SHP77 (cell line): ENCODE data around the gene PCDHA7.
"Not testable (repeated sequence)": the region's sequence is repeated elsewhere in the genome, so short reads cannot be mapped to it uniquely, and the experiment has no call there.

Experiments
- DNase-seq, 2 experiments: peaks; one replicate each; lab custom pipeline; 2025; lab: John Stamatoyannopoulos, UW

The PCDHA7 gene

DNA sequence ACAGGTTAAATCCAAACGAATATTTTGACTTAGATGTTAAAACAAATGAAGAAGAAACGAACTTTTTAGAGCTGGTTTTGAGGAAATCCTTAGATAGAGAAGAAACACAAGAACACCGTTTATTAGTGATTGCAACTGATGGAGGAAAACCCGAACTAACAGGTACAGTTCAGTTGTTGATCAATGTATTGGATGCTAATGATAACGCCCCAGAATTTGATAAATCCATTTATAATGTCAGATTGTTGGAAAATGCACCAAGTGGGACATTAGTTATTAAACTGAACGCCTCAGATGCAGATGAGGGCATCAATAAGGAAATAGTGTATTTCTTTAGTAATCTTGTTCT, 11.8 kb upstream of the PCDHA7 start:
- DNase-seq: no peak

- not testable (repeated sequence) for DNase-seq
These were observed 11.1 kb upstream of the PCDHA7 start for GRCh38 chr5:140822969-140823368.

DNA sequence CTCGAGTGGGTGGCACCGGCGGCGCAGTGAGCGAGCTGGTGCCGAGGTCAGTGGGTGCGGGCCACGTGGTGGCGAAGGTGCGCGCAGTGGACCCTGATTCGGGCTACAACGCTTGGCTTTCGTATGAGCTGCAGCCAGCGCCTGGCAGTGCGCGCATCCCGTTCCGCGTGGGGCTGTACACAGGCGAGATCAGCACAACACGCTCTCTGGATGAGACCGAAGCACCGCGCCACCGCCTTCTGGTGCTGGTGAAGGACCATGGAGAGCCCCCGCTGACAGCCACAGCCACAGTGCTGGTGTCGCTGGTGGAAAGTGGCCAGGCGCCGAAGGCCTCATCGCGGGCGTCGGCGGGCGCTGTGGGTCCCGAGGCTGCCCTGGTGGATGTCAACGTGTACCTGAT, 10.6 kb upstream of the PCDHA7 start:
- DNase-seq: no peak

DNA sequence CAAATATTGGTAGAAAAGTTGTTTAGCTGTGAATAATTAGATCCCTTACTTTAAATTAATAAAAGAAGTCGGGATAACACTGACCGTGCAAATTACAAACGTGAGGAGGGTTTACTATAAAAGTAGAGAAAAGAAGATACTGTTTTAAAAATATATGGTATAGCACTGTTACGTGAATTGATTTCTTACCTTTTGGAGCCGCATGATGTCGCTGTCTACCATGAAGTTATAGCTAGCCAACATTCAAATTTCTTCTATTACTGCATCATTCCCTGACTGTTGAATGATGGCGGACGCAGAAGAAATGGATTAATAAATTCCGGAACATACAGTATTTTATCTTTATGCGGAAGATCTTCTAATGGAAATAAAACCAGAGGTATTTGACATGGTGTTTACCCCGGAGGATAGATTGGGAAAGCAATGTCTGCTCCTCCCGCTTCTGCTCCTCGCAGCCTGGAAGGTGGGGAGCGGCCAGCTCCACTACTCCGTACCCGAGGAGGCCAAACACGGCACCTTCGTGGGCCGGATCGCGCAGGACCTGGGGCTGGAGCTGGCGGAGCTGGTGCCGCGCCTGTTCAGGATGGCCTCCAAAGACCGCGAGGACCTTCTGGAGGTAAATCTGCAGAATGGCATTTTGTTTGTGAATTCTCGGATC, 6.2 kb upstream of the PCDHA7 start, which contains the start of gene PCDHA6:
PCDHA6 (plus strand) TSS at position 257 of the 658 bp plus-strand sequence; CDS start at position 389, 132 bp downstream.
- no peak for DNase-seq

DNA sequence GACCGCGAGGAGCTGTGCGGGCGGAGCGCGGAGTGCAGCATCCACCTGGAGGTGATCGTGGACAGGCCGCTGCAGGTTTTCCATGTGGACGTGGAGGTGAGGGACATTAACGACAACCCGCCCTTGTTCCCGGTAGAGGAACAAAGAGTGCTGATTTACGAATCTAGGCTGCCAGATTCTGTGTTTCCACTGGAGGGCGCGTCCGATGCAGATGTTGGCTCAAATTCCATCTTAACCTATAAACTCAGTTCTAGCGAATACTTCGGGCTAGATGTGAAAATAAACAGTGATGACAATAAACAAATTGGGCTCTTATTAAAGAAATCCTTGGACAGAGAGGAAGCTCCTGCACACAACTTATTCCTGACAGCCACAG, 5.7 kb upstream of the PCDHA7 start:
- DNase-seq: no peak

DNA sequence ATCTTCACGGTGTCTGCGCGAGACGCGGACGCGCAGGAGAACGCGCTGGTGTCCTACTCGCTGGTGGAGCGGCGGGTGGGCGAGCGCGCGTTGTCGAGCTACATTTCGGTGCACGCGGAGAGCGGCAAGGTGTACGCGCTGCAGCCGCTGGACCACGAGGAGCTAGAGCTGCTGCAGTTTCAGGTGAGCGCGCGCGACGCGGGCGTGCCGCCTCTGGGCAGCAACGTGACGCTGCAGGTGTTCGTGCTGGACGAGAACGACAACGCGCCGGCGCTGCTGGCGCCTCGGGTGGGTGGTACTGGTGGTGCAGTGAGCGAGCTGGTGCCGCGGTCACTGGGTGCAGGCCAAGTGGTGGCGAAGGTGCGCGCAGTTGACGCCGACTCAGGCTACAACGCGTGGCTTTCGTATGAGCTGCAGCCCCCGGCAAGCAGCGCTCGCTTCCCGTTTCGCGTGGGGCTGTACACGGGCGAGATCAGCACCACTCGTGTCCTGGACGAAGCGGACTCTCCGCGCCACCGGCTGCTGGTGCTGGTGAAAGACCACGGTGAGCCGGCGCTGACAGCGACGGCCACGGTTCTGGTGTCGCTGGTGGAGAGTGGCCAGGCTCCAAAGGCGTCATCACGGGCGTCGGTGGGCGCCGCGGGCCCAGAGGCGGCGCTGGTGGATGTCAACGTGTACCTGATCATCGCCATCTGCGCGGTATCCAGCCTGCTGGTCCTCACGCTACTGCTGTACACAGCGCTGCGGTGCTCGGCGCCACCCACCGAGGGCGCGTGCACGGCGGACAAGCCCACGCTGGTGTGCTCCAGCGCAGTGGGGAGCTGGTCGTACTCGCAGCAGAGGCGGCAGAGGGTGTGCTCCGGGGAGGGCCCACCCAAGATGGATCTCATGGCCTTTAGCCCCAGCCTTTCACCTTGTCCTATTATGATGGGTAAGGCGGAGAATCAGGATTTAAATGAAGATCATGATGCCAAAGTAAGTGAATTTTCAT, 4.3 kb upstream of the PCDHA7 start:
- DNase-seq: not testable (repeated sequence)

DNA sequence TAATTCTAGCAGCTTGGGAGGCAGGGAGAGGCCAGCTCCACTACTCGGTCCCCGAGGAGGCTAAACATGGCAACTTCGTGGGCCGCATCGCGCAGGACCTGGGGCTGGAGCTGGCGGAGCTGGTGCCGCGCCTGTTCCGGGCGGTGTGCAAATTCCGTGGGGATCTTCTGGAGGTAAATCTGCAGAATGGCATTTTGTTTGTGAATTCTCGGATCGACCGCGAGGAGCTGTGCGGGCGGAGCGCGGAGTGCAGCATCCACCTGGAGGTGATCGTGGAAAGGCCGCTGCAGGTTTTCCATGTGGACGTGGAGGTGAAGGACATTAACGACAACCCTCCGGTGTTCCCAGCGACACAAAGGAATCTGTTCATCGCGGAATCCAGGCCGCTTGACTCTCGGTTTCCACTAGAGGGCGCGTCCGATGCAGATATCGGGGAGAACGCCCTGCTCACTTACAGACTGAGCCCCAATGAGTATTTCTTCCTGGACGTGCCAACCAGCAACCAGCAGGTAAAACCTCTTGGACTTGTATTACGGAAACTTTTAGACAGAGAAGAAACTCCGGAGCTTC, 455 bp downstream of the PCDHA7 start:
- DNase-seq: not testable (repeated sequence)

- no peak for DNase-seq
These were observed 1.8 kb downstream of the PCDHA7 start for GRCh38 chr5:140835622-140836510.

GRCh38 chr5:140840978-140841962, 7.2 kb downstream of the PCDHA7 start, which contains the start of gene PCDHA8:
Gene PCDHA8 (plus strand): TSS chr5:140841187. CDS start chr5:140841322, 135 bp downstream.
- peak; percentile 86 to 87 for DNase-seq

GRCh38 chr5:140842798-140843733, 9.0 kb downstream of the PCDHA7 start:
- DNase-seq: no peak

DNA sequence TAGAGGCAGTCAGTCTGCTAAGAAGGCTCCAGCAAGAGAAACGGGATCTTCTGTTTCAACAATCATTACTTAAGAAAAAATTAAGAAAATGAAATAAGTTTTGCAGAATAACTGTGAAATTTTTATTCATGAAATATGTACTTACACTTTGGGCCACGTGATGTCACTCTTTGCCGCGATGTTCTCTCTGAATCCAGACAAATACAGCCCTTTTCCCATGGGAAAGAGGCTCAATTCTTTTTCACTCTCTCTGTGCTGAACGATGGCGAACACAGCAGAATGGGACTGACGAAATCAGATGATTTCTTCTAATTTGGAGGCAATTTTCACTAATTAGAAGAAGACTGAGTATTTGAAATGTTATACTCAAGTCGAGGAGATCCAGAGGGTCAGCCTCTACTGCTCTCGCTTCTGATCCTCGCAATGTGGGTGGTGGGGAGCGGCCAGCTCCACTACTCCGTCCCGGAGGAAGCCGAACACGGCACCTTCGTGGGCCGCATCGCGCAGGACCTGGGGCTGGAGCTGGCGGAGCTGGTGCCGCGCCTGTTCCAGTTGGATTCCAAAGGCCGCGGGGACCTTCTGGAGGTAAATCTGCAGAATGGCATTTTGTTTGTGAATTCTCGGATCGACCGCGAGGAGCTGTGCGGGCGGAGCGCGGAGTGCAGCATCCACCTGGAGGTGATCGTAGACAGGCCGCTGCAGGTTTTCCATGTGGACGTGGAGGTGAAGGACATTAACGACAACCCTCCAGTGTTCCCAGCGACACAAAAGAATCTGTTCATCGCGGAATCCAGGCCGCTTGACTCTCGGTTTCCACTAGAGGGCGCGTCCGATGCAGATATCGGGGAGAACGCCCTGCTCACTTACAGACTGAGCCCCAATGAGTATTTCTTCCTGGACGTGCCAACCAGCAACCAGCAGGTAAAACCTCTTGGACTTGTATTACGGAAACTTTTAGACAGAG, 14.4 kb downstream of the PCDHA7 start, which contains the start of gene PCDHA9:
PCDHA9 (plus strand) TSS at position 244 of the 964 bp plus-strand sequence; CDS start at position 358, 114 bp downstream.
- not testable (repeated sequence) for DNase-seq

GRCh38 chr5:140849831-140850634, 16.0 kb downstream of the PCDHA7 start:
- not testable (repeated sequence) for DNase-seq

- DNase-seq: peak; percentile 21 to 53
These were observed 22.0 kb downstream of the PCDHA7 start, which contains the start of gene PCDHA10 for GRCh38 chr5:140855772-140856674. Gene PCDHA10 (plus strand): TSS chr5:140855897. CDS start chr5:140856049, 152 bp downstream.

- DNase-seq: no peak
These were observed 23.3 kb downstream of the PCDHA7 start for GRCh38 chr5:140857177-140857986.

GRCh38 chr5:140857987-140858240, 23.8 kb downstream of the PCDHA7 start:
- DNase-seq: no peak
